HG03565 (cell line): ENCODE results near the gene GRAMD1A.
"Not testable (repeated sequence)": the region's sequence is repeated elsewhere in the genome, so short reads cannot be mapped to it uniquely, and the experiment has no call there.

Source experiments
- ATAC-seq: cut with Tn5 transposase; IDR thresholded peaks from one replicate; pipeline ENCODE4 v1.9.1; 2021; ENCODE audit warnings: mild to moderate bottlenecking, moderate library complexity; ENCODE audit not compliant: unreplicated experiment

The GRAMD1A gene

DNA sequence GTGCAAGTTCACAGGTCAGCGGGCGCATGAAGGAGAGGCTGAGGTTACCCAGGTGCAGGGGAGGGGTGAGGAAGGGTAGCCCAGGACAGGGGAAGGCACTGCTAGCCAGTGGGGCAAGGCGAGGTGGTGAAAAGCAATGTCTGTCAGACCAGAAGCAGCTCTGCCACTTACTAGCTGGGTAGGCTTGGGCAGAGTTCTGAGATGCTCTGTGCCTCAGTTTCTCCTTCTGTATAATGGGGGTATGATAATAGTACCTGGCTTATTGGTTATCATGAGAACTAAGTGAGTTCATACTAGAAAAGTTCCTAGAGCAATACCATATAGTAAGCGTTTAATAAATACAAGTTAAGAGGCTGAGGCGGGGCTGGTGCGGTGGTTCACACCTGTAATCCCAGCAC, 15.8 kb downstream of the GRAMD1A start:
- no peak for ATAC-seq

DNA sequence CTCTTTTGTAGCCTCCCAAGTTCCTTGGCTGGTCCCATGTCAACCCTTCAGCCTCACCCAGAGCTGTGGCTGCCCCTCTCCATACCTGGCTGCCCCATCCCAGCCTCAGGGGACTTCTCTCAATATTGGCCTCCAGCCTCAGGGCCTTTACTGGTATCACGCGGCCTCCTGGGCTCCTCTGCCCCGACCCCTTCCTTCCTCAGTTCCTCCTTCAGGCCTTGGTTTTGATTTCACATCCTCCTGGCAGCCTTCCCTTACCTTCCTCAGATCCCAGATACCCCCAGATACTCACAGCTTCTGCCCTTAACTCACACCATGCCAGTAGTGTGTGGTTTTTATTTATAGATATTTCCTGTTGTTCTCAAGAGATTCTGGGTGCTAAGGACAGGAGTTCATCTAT, 17.4 kb downstream of the GRAMD1A start:
- ATAC-seq: no peak

DNA sequence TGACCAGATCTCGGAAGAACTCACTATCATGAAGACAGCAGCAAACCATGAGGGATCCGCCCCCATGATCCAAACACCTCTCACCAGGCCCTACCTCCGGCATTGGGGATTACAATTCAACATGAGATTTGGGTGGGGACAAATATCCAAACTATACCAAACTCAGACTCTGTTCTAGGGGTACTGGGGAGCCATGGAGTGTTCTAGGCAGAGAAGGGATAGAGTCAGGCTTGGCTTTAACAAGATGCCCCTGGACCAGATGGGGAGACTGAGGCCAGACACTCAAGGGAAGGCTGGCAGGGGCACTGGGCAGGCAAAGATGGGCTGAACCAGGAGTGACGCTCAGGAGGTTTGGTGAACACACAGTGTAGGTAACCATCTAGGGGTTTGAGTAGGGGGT, 18.3 kb downstream of the GRAMD1A start:
- ATAC-seq: no peak

- no peak for ATAC-seq
These were observed 19.0 kb downstream of the GRAMD1A start for GRCh38 chr19:35019144-35019543.

DNA sequence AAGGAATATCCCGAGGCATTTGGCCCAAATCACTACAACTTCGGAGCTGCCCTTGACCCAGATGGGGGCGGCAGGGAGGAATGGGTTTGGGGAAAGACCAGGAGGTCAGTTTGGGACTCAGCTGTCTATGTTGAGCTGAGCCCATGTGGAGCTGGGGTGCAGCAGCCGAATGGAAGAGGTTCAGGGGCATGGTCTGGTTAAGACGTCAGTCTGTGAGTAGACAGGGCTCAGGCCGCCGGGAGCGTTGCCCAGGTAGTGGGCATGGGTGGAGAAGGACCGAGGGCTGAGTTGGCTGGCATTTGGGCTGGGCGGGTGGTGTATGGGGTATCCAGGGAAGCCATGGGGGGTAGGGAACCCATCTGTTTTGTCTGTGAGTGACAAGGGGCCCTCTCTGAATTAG, 20.9 kb downstream of the GRAMD1A start:
- ATAC-seq: no peak

DNA sequence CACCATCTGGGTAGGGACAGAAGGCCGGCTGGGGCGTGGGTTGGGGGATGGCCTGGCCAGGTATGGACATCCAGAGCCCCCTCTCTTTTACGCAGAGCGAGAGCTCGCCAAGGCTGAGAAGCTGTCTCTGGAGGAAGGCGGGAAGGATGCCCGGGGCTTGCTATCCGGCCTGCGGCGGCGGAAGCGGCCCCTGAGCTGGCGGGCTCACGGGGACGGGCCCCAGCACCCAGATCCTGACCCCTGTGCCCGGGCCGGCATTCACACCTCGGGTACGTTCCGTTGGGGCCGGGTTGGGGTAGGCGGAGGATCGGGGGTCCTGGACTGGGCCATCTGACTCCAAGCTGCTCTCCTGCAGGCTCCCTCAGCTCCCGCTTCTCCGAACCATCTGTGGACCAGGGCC, 21.5 kb downstream of the GRAMD1A start:
- ATAC-seq: no peak

DNA sequence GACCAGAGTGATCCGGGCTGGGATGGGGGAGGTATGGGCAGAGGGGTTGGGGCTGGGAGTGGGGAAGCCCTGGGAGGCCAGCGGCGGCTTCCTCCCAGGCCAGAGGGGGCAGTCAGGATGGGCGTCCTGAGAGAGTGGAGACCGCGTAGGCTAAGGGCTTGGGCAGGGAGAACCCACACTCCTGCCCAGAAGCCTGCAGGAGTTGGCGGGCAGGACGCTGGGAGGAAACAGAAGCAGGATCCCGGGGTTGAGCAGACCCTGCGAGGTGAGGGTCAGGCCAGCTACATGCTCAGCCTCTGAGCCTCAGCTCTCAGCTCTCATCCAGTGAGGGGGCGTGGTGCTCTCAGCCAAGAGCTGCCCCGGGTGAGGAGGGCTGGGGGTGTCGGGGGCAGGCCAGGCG, 22.3 kb downstream of the GRAMD1A start:
- no peak for ATAC-seq

DNA sequence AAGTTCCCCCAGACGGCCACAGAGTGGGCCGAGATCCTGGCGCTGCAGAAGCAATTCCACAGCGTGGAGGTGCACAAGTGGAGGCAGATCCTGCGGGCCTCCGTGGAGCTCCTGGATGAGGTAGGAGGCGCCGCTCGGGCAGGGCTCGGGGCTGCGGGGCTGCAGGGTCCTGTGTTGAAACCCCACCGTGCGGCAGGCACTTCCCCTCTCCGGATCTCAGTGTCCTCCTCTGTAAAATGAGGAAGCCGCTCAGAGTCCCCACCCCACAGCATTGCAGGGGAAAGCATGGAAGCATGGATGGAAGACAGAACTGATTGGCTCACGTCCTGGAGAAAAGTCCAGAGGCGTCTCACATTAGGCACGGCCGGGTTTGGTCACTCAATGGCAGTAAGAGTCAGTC, 23.3 kb downstream of the GRAMD1A start:
- no peak for ATAC-seq

DNA sequence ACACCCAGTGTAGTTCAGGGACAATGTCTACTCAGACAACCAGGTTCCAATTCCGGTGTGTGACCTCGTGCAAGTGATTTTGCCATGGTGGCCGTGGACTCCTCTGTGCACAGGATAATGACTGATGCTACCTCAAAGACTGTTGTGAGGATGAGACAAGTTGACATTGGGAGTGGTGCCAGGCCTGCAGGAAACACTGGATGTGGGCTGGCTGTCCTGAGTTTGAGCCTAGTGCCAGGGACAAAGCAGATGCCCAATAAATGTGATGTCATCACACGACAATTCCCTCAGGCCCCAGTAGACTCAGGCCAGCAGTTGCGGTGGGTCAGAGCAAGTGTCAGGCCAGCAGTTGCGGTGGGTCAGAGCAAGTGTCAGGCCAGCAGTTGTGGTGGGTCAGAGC, 24.0 kb downstream of the GRAMD1A start:
- ATAC-seq: no peak

DNA sequence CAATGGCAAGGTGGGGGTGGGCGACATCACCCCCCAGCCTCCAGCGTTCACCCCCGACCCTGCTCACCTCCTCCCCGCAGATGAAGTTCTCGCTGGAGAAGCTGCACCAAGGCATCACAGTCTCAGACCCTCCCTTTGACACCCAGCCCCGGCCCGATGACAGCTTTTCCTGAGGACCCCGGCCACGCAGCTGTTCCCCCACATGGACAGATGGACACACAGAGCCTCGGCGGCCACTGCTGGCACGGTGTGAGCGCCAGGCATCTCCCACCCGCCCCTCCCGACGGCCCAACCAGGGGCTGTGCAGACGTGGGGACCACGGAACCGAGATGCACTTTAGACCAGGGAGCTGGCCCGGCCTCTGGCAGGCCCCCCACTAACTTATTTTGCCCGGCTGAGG, 25.8 kb downstream of the GRAMD1A start:
- no peak for ATAC-seq

GRCh38 chr19:35026418-35026817, 26.3 kb downstream of the GRAMD1A start:
- no peak for ATAC-seq

GRCh38 chr19:35027009-35027408, 26.9 kb downstream of the GRAMD1A start:
- no peak for ATAC-seq

- ATAC-seq: no peak
These were observed 27.9 kb downstream of the GRAMD1A start for GRCh38 chr19:35027851-35028599.

DNA sequence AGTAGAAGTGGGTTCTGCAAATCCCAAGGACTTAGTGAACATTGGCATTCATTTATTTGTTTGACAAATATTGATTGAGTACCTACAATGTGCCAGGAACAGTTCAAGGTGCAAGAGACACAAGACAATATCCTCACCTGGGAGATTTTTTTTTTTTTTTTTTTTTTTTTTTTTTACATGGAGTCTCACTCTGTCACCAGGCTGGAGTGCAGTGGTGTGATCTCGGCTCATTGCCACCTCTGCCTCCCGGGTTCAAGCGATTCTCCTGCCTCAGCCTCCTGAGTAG, 28.4 kb downstream of the GRAMD1A start:
- not testable (repeated sequence) for ATAC-seq

DNA sequence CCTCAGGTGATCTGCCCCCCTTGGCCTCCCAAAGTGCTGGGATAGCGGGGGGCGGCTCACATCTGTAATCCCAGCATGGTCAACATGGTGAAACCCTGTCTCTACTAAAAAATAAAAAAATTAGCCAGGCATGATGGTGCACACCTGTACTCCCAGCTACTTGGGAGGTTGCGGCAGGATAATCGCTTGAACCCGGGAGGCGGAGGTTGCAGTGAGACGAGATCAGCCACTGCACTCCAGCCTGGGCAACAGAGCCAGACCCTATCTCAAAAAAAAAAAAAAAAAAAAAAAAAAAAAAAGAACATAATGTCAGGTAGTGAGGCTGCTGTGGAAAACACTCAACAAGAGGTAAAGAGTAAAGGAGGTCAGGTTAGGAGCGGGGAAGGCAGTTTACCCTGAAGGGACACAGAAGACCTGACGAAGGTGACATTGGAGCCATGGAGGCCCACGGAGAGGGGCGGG, 29.2 kb downstream of the GRAMD1A start:
- not testable (repeated sequence) for ATAC-seq

DNA sequence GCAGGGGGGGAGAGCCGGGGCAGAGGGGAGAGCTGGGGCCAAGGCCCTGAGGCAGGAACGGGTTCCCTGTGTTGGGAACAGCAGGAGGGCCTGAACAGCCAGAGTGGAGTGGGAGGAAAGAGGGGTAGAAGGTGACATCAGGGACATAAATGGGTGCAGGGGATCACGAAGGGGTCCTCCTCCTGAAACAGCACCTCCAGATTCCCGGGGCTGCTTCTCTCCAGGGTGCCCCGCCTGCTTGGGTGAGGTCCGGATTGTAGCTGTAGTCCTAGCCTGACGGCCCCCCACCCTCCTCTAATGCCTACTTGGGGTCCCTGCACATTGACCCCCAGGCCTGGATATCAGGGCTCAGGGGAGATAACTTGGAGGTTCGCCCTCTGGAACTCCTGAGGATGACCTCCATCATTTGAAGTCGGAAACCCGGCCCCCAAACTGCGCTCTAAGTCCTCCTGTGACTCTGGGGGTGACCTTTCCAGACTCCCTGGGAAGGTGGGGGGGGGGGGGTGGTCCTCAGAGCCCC, 29.7 kb downstream of the GRAMD1A start:
- ATAC-seq: no peak

GRCh38 chr19:35030257-35031071, 30.3 kb downstream of the GRAMD1A start, which contains the start of gene SCN1B:
Gene SCN1B (plus strand): TSS chr19:35030470. CDS start chr19:35030821, 351 bp downstream.
- ATAC-seq: no peak

DNA sequence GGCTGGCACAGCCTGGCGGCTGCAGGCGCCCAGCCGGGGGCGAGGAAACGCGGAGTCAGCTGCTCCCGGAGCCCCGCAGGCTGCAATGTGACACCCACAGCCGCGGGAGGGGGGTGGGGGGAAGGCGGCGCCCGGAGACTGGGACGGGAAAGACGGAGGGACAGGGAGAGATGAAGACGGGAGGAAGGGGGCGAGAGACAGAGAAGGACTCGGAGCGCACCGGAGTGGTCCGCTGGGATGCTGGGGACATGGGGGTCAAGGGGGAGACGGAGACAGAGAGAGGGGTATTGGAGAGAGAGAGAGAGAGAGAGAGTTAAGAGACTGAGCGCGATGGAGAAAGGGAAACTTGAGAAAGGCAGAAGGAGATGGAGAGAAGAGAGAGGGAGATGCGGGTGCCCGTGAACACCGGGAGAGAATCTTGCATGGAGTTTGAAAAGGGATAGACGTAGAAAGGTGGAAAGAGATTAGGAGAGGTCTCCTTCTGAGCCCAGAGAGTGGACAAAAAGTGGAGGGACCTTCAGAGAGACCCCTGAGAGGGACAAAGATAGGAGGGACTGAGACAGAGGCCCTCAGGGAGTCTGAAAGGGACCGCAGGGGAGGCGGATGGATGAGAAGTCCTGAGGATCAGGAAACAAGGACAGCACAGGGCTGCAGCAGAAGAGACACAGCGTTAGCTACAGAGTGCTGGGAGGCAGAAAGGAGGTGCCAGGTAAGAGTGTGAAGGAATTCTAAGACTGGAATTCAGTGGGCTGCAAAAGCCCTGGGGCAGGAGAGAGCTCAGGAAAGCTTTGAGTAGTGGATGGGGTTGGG, 31.2 kb downstream of the GRAMD1A start:
- no peak for ATAC-seq

DNA sequence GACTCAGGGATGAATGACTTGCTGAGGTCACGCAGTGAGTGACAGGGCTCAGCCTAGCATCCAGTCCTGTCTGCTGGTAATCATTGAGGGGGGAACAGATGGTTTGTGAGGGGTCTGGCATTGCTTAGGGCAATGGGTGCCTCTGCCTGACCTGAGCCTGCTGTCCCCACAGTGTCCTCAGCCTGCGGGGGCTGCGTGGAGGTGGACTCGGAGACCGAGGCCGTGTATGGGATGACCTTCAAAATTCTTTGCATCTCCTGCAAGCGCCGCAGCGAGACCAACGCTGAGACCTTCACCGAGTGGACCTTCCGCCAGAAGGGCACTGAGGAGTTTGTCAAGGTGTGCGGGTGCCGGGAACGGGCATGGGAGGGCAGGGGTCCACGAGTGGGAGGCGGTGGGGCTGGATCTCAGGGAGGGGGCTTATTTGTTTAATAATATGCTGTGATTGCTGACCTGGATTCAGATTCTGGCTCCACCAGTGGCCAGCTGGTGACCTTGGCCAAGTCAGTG, 32.3 kb downstream of the GRAMD1A start:
- ATAC-seq: no peak

- ATAC-seq: no peak
These were observed 33.2 kb downstream of the GRAMD1A start for GRCh38 chr19:35033067-35034004.
